Hepatocyte (in vitro differentiated cells): ENCODE results near the gene FUOM. TPM values are rescaled to one million over a fixed set of nuclear protein-coding genes. Genes with fewer than 3 reads are reported as not detected.

Experiments used
- DNase-seq: peaks from one replicate; pipeline ENCODE4 v3.0.0-alpha.2; 2016; ENCODE audit warnings: low spot score
- H2AFZ ChIP-seq: fragments of 200-600 bp; sonication (generic); 2 replicates; pipeline ENCODE4 v1.6.0; 2016; ENCODE audit warnings: antibody characterized with exemption, mild to moderate bottlenecking
- H3K27ac ChIP-seq: fragments of 200-600 bp; sonication (generic); 2 replicates; pipeline ENCODE4 v1.5.1; 2016; ENCODE audit warnings: mild to moderate bottlenecking
- H3K27me3 ChIP-seq: fragments of 200-600 bp; sonication (generic); 2 replicates; pipeline ENCODE4 v1.6.1; 2016
- H3K36me3 ChIP-seq: fragments of 200-600 bp; sonication (generic); replicated peaks from 2 replicates; pipeline ENCODE4 v1.5.1; 2016; ENCODE audit warnings: low read depth; ENCODE audit not compliant: insufficient read depth
- H3K4me1 ChIP-seq: fragments of 200-600 bp; sonication (generic); 2 replicates; pipeline ENCODE4 v1.5.1; 2016; ENCODE audit warnings: mild to moderate bottlenecking, moderate library complexity; ENCODE audit not compliant: insufficient read depth
- H3K4me2 ChIP-seq: fragments of 200-600 bp; sonication (generic); 2 replicates; pipeline ENCODE4 v1.6.0; 2016
- H3K4me3 ChIP-seq: fragments of 200-600 bp; sonication (generic); 2 replicates; pipeline ENCODE4 v1.5.1; 2016; ENCODE audit warnings: mild to moderate bottlenecking
- H3K79me2 ChIP-seq: fragments of 200-600 bp; sonication (generic); 2 replicates; pipeline ENCODE4 v1.6.0; 2017; ENCODE audit warnings: mild to moderate bottlenecking
- H3K9me2 ChIP-seq: fragments of 200-600 bp; sonication (generic); replicated peaks from 2 replicates; pipeline ENCODE4 v1.6.0; 2017; ENCODE audit warnings: mild to moderate bottlenecking; ENCODE audit not compliant: insufficient read depth
- H3K9me3 ChIP-seq: fragments of 200-600 bp; sonication (generic); 2 replicates; pipeline ENCODE4 v1.5.1; 2016; ENCODE audit warnings: low read depth, mild to moderate bottlenecking
- H4K20me1 ChIP-seq: fragments of 200-600 bp; sonication (generic); 2 replicates; pipeline ENCODE4 v1.6.0; 2016; ENCODE audit warnings: mild to moderate bottlenecking; ENCODE audit not compliant: insufficient read depth, poor library complexity, severe bottlenecking
- EZH2 ChIP-seq: fragments of 200-600 bp; sonication (generic); IDR thresholded peaks from 2 replicates; pipeline ENCODE4 v1.6.1; 2016; ENCODE audit warnings: antibody characterized with exemption, mild to moderate bottlenecking, borderline replicate concordance
- EZH2phosphoT487 ChIP-seq: fragments of 200-600 bp; sonication (generic); IDR thresholded peaks from one replicate; pipeline ENCODE4 v1.6.1; 2018; ENCODE audit warnings: antibody characterized with exemption, mild to moderate bottlenecking, low read depth, moderate library complexity; ENCODE audit not compliant: unreplicated experiment, severe bottlenecking
- WGBS: methylation state at CpG from one replicate; pipeline ENCODE4 v1.1.6; 2016; ENCODE audit warnings: low lambda C conversion rate; ENCODE audit errors: missing lambda C conversion rate; 5-methylcytosine and 5-hydroxymethylcytosine counted together
- polyA plus RNA-seq: library from polyadenylated mRNA; unstranded; fragments of >200 nt; fragmentation: Nextera tagmentation; extraction: Ambion mirVana; gene quantifications from 2 replicates; pipeline ENCODE4 v1.2.1, GENCODE V29; 2016
- total RNA-seq: library from RNA; depleted of rRNA; stranded (reverse); fragments of >200 nt; gene quantifications from 2 replicates; pipeline ENCODE4 v1.2.3, GENCODE V29; 2014
- TF ChIP-seq, protein P1 (sequence below): fragments of 200-600 bp; sonication (generic); IDR thresholded peaks from 2 replicates; pipeline ENCODE4 v1.5.1; 2016; ENCODE audit warnings: antibody characterized with exemption, mild to moderate bottlenecking; ENCODE audit not compliant: poor library complexity

The FUOM gene
- total and polyA plus RNA-seq, 2 experiments from 2014 or later: 31.1 to 34.6 TPM

DNA sequence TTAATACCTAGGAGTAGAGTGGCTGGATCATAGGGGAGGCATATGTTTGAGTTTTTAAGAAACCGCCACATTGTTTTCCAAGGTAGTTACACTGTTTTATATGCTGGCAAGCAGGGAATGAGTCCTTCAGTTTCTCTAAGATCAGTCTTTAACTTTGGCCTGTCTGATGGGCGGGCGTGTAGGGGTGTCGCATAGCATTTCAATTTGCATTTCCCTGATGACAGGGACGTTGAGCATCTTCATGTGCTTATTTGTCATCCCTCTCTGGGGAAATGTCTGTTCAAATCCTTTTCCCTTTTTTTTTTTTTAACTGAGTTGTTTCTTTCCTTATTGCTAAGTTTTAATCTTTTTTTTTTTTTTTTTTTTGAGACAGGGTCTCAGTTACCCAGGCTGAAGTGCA is 46.0 kb upstream of the FUOM start:
- Histone ChIP-seq H3K27me3 (no peaks in the 10 kb centered on the region), H3K4me2 (no peak overlapping the region), H3K36me3 (peaks cover 7% of the 10 kb centered on the region), H3K4me3 (no peak overlapping the region), H3K27ac (no peak overlapping the region), H3K79me2 (peaks cover 53% of the 10 kb centered on the region), H3K4me1 (no peaks in the 10 kb centered on the region), H3K9me2 (no peaks in the 10 kb centered on the region), H3K9me3 (no peaks in the 10 kb centered on the region), H4K20me1 (no peaks in the 10 kb centered on the region), H2AFZ (no peak overlapping the region)
- no peak for DNase-seq
- 92% methylated on average over 5 of the region's 5 CpGs for WGBS
- TF ChIP-seq, protein P1, sequence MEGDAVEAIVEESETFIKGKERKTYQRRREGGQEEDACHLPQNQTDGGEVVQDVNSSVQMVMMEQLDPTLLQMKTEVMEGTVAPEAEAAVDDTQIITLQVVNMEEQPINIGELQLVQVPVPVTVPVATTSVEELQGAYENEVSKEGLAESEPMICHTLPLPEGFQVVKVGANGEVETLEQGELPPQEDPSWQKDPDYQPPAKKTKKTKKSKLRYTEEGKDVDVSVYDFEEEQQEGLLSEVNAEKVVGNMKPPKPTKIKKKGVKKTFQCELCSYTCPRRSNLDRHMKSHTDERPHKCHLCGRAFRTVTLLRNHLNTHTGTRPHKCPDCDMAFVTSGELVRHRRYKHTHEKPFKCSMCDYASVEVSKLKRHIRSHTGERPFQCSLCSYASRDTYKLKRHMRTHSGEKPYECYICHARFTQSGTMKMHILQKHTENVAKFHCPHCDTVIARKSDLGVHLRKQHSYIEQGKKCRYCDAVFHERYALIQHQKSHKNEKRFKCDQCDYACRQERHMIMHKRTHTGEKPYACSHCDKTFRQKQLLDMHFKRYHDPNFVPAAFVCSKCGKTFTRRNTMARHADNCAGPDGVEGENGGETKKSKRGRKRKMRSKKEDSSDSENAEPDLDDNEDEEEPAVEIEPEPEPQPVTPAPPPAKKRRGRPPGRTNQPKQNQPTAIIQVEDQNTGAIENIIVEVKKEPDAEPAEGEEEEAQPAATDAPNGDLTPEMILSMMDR: no peak
- TF ChIP-seq EZH2phosphoT487 (no peak), EZH2 (no peak)

DNA sequence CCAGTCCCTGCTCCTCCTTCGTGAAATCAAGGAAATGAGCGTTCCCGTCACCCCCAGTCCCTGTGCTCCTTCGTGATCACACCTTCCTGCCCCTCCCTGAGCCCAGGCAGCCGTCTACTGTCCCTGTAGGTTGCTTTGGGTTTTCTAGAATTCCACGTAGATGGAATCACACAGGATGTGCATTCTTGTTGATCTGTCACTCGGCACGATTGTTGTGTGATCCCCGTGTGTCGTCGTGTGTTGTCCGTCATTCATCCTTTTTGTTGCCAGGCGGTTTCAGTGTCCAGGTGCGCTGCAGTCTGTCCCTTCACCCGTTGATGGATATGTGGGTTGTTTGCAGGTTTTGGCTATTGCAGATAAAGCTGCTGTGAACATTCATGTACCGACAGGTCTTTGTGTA is 45.5 kb upstream of the FUOM start:
- Histone ChIP-seq H3K9me2 (no peaks in the 10 kb centered on the region), H3K27ac (no peak overlapping the region), H3K36me3 (peaks cover 7% of the 10 kb centered on the region), H3K79me2 (peaks cover 53% of the 10 kb centered on the region), H3K27me3 (no peaks in the 10 kb centered on the region), H3K9me3 (no peaks in the 10 kb centered on the region), H2AFZ (no peak overlapping the region), H3K4me2 (no peak overlapping the region), H3K4me3 (no peak overlapping the region), H3K4me1 (no peaks in the 10 kb centered on the region), H4K20me1 (no peaks in the 10 kb centered on the region)
- DNase-seq: no peak
- TF ChIP-seq EZH2phosphoT487 (no peak), EZH2 (no peak)
- TF ChIP-seq, protein P1: no peak
- WGBS: 89% methylated on average over 16 of the region's 16 CpGs

DNA sequence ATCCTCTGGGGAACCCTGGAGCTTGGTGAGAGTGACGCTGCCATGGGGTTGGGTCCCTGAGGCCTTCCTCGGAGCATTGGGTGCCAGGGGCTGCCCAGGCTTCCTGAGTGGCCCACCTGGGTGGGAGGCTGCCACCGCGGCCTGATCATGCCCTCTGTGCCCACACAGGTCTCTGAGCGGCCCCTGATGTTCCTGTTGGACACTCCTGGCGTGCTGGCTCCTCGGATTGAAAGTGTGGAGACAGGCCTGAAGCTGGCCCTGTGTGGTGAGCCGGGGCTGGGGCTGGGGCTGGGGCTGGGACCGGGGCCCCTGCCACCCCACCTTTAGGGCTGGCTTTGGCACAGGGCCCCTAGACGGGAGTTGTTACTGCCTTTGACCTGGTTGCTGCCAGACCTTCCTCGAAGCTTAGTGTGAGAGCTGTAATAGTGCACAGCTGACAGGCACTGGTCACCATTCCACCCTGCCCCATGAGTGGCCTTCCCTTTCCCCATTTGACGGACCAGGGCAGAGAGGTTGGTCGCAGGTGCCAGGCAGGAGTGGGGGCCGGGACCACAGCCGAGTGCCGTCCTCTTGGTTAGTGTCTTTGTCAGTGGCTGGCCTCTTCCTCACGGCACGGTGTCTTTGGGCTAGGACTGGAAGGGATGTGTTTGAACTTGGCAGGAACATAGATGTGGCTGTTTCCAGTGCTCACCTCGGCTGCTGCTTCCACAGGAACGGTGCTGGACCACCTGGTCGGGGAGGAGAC is 44.3 kb upstream of the FUOM start:
- H4K20me1 ChIP-seq: no peaks in the 10 kb centered on the region
- H3K9me2 ChIP-seq: no peaks in the 10 kb centered on the region
- H3K4me1 ChIP-seq: no peaks in the 10 kb centered on the region
- H3K79me2 ChIP-seq: peaks cover 49% of the 10 kb centered on the region
- peaks cover 7% of the 10 kb centered on the region for H3K36me3 ChIP-seq
- no peak overlapping the region for H2AFZ ChIP-seq
- H3K4me3 ChIP-seq: no peak overlapping the region
- H3K27me3 ChIP-seq: no peaks in the 10 kb centered on the region
- no peak overlapping the region for H3K27ac ChIP-seq
- DNase-seq: no peak
- no peak overlapping the region for H3K4me2 ChIP-seq
- TF ChIP-seq EZH2phosphoT487 (no peak), EZH2 (no peak)
- TF ChIP-seq, protein P1: no peak
- H3K9me3 ChIP-seq: no peaks in the 10 kb centered on the region
- WGBS: 98% methylated on average over 18 of the region's 21 CpGs
